NCI-H82 treated with DMSO at 0.1 percent for 48 hours (cell line): ENCODE results near the gene ATG16L2.
"Not testable (repeated sequence)": the region's sequence is repeated elsewhere in the genome, so short reads cannot be mapped to it uniquely, and the experiment has no call there.

ENCODE experiments used
- DNase-seq: peaks from one replicate; lab custom pipeline; 2025; ENCODE audit not compliant: unreplicated experiment; lab: John Stamatoyannopoulos, UW

Gene ATG16L2

DNA sequence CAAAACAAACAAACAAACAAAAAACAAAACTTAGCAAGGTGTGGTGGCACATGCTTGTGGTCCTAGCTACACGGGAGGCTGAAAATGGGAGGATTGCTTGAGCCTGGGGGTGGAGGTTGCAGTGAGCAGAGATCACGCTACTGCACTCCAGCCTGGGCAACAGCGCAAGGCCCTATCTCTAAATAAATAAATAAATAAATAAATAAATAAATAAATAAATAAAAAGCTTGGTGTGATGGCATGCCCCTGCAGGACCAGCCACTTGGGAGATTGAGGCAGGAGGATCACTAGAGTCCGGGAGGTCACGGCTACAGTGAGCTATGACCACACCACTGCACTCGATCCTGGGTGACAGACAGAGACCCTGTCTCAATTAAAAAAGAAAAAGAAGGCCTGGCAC lies 11.4 kb upstream of the ATG16L2 start:
- DNase-seq = no peak

DNA sequence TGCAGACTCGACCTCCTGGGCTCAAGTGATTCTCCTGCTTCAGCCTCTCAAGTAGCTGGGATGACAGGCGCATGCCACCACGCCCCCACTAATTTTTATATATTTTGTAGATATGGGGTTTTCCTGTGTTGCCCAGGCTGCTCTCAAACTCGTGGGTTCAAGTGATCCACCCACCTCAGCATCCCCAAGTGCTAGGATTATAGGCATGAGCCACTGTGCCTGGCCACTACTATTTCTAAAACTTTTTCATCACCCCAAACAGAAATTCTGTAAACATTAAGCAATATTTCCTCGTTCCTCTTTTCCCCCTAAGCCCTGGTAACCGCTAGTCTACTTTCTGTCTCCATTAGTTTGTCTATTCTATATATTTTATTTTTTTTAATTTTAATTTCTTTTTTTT lies 9.0 kb upstream of the ATG16L2 start:
- DNase-seq = no peak

- not testable (repeated sequence) for DNase-seq
Measured at GRCh38 chr11:72806378-72806777, 7.8 kb upstream of the ATG16L2 start.

DNA sequence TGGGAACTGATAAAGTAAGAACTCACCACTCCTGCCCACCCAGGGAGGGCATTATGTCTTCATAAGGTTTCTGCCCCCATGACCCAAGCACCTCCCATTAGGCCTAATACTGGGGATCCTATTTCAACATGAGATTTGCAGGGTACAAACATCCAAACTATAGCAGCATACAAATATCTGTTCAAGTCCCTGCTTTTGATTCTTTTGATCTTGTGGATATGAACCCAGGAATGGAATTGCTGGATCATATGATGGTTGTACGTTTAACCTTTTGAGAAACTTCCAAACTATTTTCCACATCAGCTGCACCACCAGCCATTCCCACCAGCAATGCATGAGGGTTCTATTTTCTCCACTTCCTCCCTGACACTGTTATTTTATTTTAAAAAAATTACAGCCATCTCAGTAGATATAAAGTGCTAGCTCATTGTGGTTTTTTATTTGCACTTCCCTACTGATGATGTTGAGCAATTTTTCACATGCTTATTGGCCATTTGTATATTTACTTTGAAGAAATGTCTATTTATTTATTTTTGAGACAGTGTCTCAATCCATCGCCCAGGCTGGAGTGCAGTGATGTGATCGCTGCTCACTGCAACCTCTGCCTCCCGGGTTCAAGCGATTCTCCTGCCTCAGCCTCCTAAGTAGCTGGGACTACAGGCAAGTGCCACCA lies 7.1 kb upstream of the ATG16L2 start:
- no peak for DNase-seq

DNA sequence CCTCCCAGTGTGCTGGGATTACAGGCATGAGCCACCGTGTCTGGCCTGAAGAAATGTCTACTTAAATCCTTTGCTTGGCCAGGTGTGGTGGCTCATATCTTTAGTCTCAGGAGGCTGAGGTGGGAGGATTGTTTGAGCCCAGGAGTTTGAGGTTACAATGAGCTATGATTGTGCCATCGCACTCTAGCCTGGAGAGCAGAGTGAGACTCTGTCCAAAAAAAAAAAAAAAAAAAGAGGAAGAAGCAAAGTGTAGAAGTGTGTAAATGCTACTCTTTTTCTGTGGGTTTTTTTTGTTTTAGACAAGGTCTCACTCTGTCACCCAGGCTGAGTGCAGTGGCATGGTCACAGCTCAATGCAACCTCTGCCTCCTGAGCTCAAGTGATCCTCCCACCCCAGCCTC lies 6.4 kb upstream of the ATG16L2 start:
- no peak for DNase-seq

- DNase-seq = no peak
Measured at GRCh38 chr11:72808331-72808798, 5.8 kb upstream of the ATG16L2 start.

DNA sequence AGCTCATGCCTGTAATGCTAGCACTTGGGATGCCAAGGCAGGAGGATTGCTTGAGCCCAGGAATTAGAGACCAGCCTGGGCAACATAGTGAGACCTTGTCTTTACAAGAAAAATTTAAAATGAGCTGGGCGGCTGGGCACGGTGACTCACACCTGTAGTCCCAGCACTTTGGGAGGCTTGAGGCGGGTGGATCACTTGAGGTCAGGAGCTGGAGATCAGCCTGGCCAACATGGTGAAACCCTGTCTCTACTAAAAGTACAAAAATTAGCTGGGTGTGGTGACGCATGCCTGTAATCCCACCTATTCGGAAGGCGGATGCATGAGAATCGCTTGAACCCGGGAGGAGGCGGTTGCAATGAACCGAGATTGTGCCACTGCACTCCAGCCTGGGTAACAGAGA lies 2.5 kb upstream of the ATG16L2 start:
- not testable (repeated sequence) for DNase-seq

DNA sequence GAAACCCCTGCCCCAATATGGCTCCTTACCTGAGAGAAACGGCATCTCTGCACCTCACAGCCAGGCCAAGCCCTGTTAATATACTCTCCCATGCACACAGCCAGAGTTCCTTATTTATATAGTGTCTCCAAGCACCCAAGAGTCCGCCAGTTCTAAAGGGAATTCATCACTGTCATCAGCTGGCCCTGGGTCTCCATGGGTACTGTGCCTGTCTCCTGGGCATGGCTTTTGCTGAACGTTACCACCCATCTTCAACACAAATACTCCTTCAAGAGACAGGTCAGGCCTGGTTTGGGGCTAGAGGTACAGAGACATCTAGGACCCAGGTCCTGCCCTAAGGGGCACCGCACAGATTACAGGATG lies 1.6 kb upstream of the ATG16L2 start:
- no peak for DNase-seq

- DNase-seq = peak; percentile 28
Measured at GRCh38 chr11:72812967-72813739, 1.1 kb upstream of the ATG16L2 start.

DNA sequence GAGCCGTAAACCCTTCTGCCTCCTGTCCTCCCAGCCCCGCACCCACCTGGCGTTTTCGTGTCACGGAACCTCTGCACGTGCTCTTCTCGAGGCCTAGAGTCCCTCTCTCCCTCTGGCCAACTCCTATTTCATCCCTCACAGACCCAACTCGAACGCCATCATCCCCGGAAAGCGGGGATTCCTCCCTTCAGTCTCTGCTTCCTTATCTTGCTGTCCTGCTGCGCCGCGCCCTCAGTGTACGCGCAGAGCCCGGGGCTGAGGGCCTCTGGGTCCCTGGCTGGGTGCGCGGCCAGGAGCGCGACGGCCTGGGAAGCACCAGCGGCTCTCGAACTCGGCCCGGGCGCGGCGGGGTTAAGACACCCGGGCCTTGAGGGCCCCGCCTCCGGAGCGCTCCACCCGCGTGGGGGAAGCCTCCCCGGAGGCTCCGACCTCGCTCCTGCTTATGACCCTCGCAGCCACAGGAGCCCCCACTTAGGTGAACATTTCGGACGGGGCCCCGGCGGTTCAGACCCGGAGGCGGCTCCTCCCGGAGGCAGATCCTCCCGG lies 398 bp upstream of the ATG16L2 start:
- DNase-seq = peak; percentile 31

DNA sequence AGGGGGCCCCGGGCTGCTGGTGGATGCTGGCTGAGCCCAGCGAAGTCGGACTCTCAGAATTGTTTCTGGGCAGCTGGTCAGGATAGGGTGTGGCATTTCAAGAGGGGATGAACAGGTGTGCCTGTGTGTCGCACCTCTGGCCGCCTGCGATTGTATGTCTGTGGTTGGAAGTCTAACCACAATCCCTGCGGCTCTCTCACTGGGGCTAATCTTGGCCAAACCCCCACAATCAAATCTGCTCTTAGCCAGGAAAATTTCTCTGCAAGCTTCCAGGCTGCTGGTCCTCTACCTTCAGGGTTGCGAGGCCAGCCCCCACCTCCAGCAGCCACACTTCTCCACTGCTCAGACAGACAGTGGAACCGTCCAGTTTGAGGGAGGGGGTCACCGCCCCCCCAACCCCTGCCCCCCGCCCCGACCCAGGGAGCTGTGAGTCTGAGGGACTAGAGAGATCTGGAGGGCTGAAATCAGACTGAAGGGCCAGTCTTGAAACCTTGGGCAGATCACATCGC lies 953 bp downstream of the ATG16L2 start:
- DNase-seq = no peak

DNA sequence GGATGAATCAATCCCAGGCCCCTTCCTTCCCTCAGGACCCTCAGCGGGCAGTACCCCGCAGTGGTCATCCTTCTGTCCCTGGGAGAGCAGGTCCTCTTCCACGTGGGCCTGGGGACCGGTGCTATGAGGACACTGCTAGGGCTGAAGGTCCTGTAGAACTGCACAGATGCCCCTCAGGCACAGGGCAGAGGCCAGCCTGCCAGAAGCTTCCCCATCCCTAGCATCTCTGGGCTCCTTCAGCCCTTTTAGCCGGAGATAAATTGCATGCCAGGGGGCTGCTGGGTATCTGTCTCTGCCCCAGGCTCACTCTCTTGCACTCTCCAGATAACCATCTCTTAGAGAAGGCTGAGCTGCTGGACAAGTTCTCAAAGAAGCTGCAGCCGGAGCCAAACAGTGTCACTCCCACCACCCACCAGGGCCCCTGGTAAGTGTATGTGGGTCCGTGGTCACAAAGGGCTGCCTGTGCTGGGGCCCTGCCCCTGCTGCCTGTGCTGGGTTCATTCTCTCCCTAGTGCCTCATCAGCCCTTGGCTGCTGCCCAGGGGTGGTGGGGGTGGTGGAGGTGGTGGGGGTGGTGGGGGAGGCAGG lies 2.3 kb downstream of the ATG16L2 start:
- no peak for DNase-seq

DNA sequence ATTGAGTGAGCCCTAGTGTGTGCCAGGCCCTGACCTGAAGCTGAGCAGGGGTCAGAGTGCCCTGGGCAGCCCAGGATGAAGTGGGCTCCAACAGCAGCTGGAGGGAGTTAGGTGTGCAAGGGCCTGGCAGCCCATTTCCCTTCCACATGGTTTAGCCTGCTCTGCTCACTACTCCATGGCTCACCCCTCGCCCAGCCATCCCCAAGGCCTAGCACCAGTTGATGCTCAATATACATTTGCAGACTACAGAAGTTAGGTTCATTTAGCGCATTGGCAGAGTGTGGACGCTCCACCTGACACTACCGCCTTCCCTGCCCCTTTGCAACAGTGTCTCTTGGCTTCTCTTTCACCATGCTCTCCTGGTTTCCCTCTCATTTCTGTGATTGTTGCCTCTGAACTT lies 3.8 kb downstream of the ATG16L2 start:
- no peak for DNase-seq

- DNase-seq = no peak
Measured at GRCh38 chr11:72818971-72819370, 4.8 kb downstream of the ATG16L2 start.

DNA sequence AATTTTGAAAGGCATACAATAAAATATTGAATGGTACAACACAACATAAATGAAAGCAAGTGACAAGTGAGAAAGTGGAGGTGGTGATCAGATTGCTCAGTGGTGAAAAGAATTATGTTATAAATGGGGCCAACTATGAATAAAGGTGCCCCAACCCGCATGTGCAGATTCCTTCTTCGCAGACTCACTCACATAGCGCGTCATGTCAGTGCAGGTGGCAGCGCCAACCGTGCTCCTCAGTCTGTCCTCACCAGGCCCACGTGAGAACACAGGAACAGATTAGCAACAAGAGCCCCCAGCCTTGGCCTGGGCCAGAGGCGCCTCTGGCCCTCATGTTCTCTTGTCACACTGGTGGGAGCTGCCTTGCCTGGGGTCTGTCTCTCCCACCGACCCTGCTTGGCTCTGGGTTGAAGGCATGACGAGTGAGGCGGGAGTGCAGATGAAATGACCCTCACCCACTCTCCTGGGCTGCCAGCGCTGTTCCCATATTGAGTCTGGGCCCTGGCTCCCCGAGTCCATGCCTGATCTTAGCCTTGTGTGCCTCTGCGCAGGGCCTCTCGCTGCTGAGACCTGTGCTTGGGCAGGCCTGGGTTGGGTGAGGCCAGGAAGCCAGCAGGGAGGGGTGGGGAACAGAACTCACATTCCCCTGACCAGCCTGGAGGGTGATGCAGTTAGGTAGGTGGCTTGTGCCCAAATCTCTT lies 6.4 kb downstream of the ATG16L2 start:
- DNase-seq = no peak

DNA sequence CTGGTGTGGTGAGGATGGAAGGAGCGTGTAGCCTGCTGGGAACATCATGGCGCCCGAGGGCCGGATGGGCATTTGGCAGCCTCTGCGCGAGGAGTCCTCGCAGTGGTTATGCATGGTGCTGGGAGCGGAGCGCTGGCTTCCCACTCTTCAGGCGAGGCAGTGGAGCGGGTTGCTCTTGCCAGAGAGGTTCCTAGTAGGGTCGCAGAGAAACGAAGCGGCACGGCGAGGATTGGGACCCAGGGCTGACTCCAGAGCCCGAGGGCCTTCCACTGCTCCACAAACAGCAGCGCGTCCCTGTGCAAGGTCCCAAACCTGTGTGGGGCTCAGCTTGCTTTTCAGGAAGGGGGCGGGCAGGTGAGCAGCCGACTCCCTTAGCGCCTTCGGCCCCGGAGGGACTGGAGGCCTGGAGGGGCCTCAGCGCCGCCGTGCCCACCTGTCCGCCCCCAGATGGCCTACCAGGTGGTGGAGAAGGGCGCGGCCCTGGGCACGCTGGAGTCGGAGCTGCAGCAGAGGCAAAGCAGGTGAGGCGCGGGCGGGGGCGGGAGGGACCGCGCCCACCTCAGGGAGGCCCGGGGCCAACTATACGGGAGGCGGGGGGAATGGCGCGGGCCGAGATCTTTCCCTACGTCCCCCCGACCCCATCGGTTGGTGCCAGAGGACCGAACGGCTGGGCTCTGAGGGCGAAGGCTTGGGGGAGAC lies 7.2 kb downstream of the ATG16L2 start:
- DNase-seq = no peak

GRCh38 chr11:72821920-72822799 lies 7.9 kb downstream of the ATG16L2 start:
- peak; percentile 74 for DNase-seq

- DNase-seq = no peak
Measured at GRCh38 chr11:72823105-72823804, 9.0 kb downstream of the ATG16L2 start.

- no peak for DNase-seq
Measured at GRCh38 chr11:72824020-72824419, 9.8 kb downstream of the ATG16L2 start.
